Activated T-helper 1 cell treated with anti-CD3 and anti-CD28 coated beads, Interleukin-12 subunit alpha, Interleukin-12 subunit beta, Interleukin-2, Interleukin-4 antibody, amounts not matched to agents 30 ng/mL and 10 ng/mL and 1 ng/mL, durations not matched to agents 14 hours and 24 hours and 36 hours (primary cell): ENCODE results near the gene SNX6. TPM values are rescaled to one million over a fixed set of nuclear protein-coding genes. Genes with fewer than 3 reads are reported as not detected.
A peak's percentile ranks its signal among the peaks of the same experiment; 100 is the strongest.

Experiments used
- DNase-seq: peaks from one replicate; pipeline ENCODE4 v3.0.0; 2021; ENCODE audit warnings: low spot score
- H3K27ac Mint-ChIP-seq: one replicate; pipeline ENCODE4 v1.8.0; 2021; ENCODE audit warnings: mild to moderate bottlenecking, mixed read lengths
- H3K27me3 Mint-ChIP-seq: one replicate; pipeline ENCODE4 v1.8.0; 2022; ENCODE audit warnings: mild to moderate bottlenecking, moderate library complexity, mixed read lengths; ENCODE audit not compliant: insufficient read depth
- H3K36me3 Mint-ChIP-seq: one replicate; pipeline ENCODE4 v1.8.0; 2021; ENCODE audit warnings: low read depth, mixed read lengths
- H3K4me1 Mint-ChIP-seq: one replicate; pipeline ENCODE4 v1.8.0; 2021; ENCODE audit warnings: low read depth, mixed read lengths
- H3K4me3 Mint-ChIP-seq: one replicate; pipeline ENCODE4 v1.8.0; 2021; ENCODE audit warnings: mild to moderate bottlenecking, moderate library complexity, mixed read lengths
- H3K9me3 Mint-ChIP-seq: one replicate; pipeline ENCODE4 v1.8.0; 2021; ENCODE audit warnings: mixed read lengths
- intact Hi-C: fragments of 100-400 bp; cut with micrococcal nuclease; formaldehyde crosslinking; loops from one replicate; pipeline ENCODE4 v1.15.1; 2024
- total RNA-seq: library from RNA; stranded (reverse); gene quantifications from 2 replicates; pipeline ENCODE4 v1.2.3, GENCODE V29; 2022

Gene SNX6
- total RNA-seq, result 70.3 and 75.6 TPM in 2 replicates

DNA sequence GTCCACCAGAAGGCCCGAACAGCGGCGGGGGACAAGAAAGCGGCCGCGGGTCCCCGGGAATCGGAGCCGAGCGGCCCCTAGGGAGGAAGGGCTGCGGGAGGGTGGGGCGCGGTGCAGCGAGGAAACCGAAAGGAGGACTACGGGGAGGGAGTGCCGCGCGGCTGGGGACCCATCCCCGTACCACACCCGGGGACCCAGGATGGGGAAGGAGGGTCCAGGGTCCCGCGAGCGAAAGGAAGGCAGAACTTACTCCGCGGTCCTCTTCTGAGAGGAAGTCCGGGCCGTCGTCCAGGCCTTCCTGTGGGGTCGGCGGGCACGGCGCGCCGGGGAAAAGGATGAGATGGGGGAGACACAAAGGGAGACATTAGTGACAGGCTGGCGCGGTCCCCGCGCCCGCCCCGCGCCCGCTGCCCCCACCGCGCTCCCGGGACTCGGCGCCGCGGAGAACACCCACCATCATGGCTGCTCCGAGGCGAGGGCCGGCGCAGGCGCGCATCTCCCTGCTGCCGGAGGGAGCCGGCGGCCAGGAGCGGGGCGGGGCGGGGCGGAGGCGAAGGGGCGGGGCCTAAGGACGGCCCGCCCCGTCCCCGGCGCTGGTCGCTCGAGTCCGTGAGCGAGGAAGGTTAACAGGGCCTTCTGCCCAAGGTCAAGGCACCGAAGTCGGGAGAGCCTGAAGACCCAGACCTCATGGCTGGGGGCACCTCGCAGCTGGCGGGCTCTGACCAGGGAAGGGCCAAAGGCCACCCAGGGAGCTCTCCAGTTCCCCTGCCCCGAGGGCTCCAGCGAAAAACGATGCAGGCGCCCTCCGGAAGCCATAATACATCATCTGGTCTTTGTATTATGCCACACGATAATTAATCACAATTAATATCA, at the start of gene SNX6:
Gene SNX6, minus strand, starts transcription at position 492 of the 873 bp plus-strand sequence. Its CDS starts 32 bp downstream, at position 460.
- peaks cover 4% of the 10 kb centered on the region for H3K9me3 Mint-ChIP-seq
- H3K4me1 Mint-ChIP-seq, result peaks cover 8% of the 10 kb centered on the region
- H3K27me3 Mint-ChIP-seq, result peaks cover 11% of the 10 kb centered on the region
- peak within 1 kb of the TSS; percentile 95 for H3K4me3 Mint-ChIP-seq
- H3K36me3 Mint-ChIP-seq, result peaks cover 15% of the 10 kb centered on the region
- DNase-seq, result peak; percentile 76
- H3K27ac Mint-ChIP-seq, result peak within 1 kb of the TSS; percentile 99
- intact Hi-C loops, result loop anchor here (1.0 to 5.0 kb wide), 9 partner anchors 15 to 787 kb away; partner anchors contain the start of genes CFL2, FAM177A1, PRORP and PSMA6

- peaks cover 2% of the 10 kb centered on the region for H3K27me3 Mint-ChIP-seq
- intact Hi-C loops, result no loop called here
- H3K4me1 Mint-ChIP-seq, result peaks cover 4% of the 10 kb centered on the region
- no peaks in the 10 kb centered on the region for H3K36me3 Mint-ChIP-seq
- H3K9me3 Mint-ChIP-seq, result no peaks in the 10 kb centered on the region
- H3K27ac Mint-ChIP-seq, result no peak overlapping the region
- DNase-seq, result no peak
- H3K4me3 Mint-ChIP-seq, result no peak overlapping the region
Observed at GRCh38 chr14:34678735-34679134, 48.8 kb upstream of the SNX6 start.

- Mint-ChIP-seq H3K36me3 (no peaks in the 10 kb centered on the region), H3K27me3 (no peaks in the 10 kb centered on the region), H3K9me3 (no peaks in the 10 kb centered on the region), H3K4me3 (no peak overlapping the region), H3K27ac (peak overlapping the region; percentile 26), H3K4me1 (peaks cover 4% of the 10 kb centered on the region)
- DNase-seq, result no peak
- intact Hi-C loops, result no loop called here
Observed at GRCh38 chr14:34678306-34678705, 48.4 kb upstream of the SNX6 start.

GRCh38 chr14:34676516-34677211, 46.7 kb upstream of the SNX6 start:
- H3K36me3 Mint-ChIP-seq, result no peaks in the 10 kb centered on the region
- no peak overlapping the region for H3K27ac Mint-ChIP-seq
- DNase-seq, result no peak
- H3K4me3 Mint-ChIP-seq, result no peak overlapping the region
- no peaks in the 10 kb centered on the region for H3K9me3 Mint-ChIP-seq
- peaks cover 4% of the 10 kb centered on the region for H3K4me1 Mint-ChIP-seq
- no peaks in the 10 kb centered on the region for H3K27me3 Mint-ChIP-seq
- intact Hi-C loops, result no loop called here

GRCh38 chr14:34673702-34674101, 43.8 kb upstream of the SNX6 start:
- Mint-ChIP-seq H3K36me3 (no peaks in the 10 kb centered on the region), H3K4me1 (peaks cover 4% of the 10 kb centered on the region), H3K27ac (no peak overlapping the region), H3K9me3 (no peaks in the 10 kb centered on the region), H3K4me3 (no peak overlapping the region), H3K27me3 (peaks cover 3% of the 10 kb centered on the region)
- DNase-seq, result no peak
- intact Hi-C loops, result loop anchor here (2.0 kb wide), 1 partner anchor 199 kb away; no protein-coding TSS in a partner anchor

GRCh38 chr14:34671716-34672115, 41.8 kb upstream of the SNX6 start:
- DNase-seq, result no peak
- no peak overlapping the region for H3K4me3 Mint-ChIP-seq
- no peaks in the 10 kb centered on the region for H3K36me3 Mint-ChIP-seq
- no peaks in the 10 kb centered on the region for H3K4me1 Mint-ChIP-seq
- no peak overlapping the region for H3K27ac Mint-ChIP-seq
- no peaks in the 10 kb centered on the region for H3K9me3 Mint-ChIP-seq
- intact Hi-C loops, result loop anchor here (1.0 to 2.0 kb wide), 3 partner anchors 52 to 751 kb away; no protein-coding TSS in a partner anchor
- H3K27me3 Mint-ChIP-seq, result peaks cover 3% of the 10 kb centered on the region

GRCh38 chr14:34668111-34668510, 38.2 kb upstream of the SNX6 start:
- Mint-ChIP-seq H3K36me3 (no peaks in the 10 kb centered on the region), H3K4me1 (peaks cover 8% of the 10 kb centered on the region), H3K27me3 (peaks cover 6% of the 10 kb centered on the region), H3K9me3 (no peaks in the 10 kb centered on the region), H3K27ac (no peak overlapping the region), H3K4me3 (no peak overlapping the region)
- intact Hi-C loops, result no loop called here
- no peak for DNase-seq

GRCh38 chr14:34667007-34667406, 37.1 kb upstream of the SNX6 start:
- no peak overlapping the region for H3K27ac Mint-ChIP-seq
- intact Hi-C loops, result no loop called here
- no peak overlapping the region for H3K4me3 Mint-ChIP-seq
- no peak for DNase-seq
- peaks cover 9% of the 10 kb centered on the region for H3K27me3 Mint-ChIP-seq
- H3K4me1 Mint-ChIP-seq, result peaks cover 8% of the 10 kb centered on the region
- no peaks in the 10 kb centered on the region for H3K9me3 Mint-ChIP-seq
- no peaks in the 10 kb centered on the region for H3K36me3 Mint-ChIP-seq

DNA sequence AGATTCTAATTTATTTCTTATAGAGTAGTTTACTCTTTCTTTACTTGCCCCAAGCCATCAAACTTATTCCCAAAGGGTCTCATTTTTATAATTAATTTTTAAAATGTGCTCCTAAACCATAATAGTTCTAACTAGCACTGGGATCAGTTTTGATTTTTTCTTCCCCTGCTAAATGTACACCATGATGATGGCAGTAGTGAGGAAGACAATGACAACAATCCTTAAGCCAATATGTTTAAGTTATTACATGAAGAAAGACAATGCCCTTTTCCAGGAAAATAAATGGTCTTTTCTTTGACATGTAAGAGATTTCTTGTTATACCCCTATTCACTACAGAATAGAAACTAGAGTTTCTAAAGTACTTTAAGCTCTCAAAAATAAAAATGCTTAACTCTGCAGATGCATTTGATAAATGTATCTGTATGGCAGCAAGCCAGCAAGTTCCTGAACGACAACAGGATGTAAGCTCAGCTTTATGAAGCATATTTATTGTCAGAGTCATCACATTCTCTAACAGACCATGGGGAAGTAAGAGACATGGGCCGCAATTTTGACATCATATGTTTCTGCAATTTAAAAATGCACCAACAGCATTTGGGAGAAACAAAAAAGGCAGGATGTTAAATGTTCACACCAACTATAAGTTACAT, 36.0 kb upstream of the SNX6 start:
- DNase-seq, result no peak
- Mint-ChIP-seq H3K4me1 (peaks cover 8% of the 10 kb centered on the region), H3K27me3 (peaks cover 11% of the 10 kb centered on the region), H3K36me3 (no peaks in the 10 kb centered on the region), H3K9me3 (no peaks in the 10 kb centered on the region), H3K27ac (no peak overlapping the region), H3K4me3 (no peak overlapping the region)
- intact Hi-C loops, result no loop called here

DNA sequence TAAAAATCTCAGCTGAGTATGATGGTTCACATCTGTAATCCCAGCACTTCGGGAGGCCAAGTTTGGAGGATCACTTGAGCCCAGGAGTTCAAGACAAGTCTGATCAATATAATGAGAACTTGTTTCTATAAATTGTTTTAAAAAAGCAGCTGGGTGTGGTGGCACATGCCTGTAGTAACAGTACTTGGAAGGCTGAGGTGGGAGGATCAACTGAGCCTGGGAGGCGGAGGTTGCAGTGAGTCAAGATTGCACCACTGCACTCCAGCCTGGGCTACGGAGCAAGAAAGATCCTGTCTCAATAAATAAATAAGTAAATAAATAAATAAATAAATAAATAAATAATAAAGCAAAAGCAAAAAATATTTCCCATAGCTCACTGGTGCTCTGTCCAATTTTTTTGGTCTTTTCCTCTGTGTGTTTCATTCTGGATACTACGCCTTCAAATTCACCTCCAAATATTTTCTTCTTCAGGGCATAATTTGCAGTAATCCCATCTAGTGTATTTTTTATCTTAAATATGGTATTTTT, 32.7 kb upstream of the SNX6 start:
- no peaks in the 10 kb centered on the region for H3K9me3 Mint-ChIP-seq
- H3K36me3 Mint-ChIP-seq, result no peaks in the 10 kb centered on the region
- no peak overlapping the region for H3K27ac Mint-ChIP-seq
- no peak overlapping the region for H3K4me3 Mint-ChIP-seq
- DNase-seq, result no peak
- H3K4me1 Mint-ChIP-seq, result peaks cover 8% of the 10 kb centered on the region
- intact Hi-C loops, result no loop called here
- H3K27me3 Mint-ChIP-seq, result peaks cover 8% of the 10 kb centered on the region

- peaks cover 2% of the 10 kb centered on the region for H3K4me1 Mint-ChIP-seq
- peaks cover 8% of the 10 kb centered on the region for H3K27me3 Mint-ChIP-seq
- DNase-seq, result no peak
- H3K9me3 Mint-ChIP-seq, result no peaks in the 10 kb centered on the region
- intact Hi-C loops, result no loop called here
- no peak overlapping the region for H3K27ac Mint-ChIP-seq
- no peaks in the 10 kb centered on the region for H3K36me3 Mint-ChIP-seq
- H3K4me3 Mint-ChIP-seq, result no peak overlapping the region
Observed at GRCh38 chr14:34660796-34661195, 30.8 kb upstream of the SNX6 start.

DNA sequence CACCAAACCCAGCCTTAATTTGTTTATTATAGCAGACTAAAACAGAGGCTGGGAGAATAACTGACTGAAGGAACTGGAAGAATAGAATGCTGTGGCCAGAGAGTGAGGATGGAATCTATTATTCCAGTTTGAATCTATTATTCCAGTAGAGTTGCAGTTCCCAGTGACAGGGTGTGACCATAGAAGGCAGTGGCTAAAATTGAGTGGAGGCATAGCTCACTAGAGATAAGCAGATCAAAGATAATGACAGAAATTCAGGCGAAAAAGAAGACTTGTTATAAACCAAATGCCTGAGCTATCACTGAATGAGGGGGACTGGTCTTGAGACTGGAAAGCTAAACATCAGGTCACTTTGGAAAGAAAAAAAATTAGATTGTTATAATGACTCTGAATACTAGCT, 26.0 kb upstream of the SNX6 start:
- no peaks in the 10 kb centered on the region for H3K4me1 Mint-ChIP-seq
- no peak overlapping the region for H3K27ac Mint-ChIP-seq
- peaks cover 4% of the 10 kb centered on the region for H3K27me3 Mint-ChIP-seq
- no peak for DNase-seq
- H3K9me3 Mint-ChIP-seq, result no peaks in the 10 kb centered on the region
- H3K4me3 Mint-ChIP-seq, result no peak overlapping the region
- H3K36me3 Mint-ChIP-seq, result no peaks in the 10 kb centered on the region
- intact Hi-C loops, result no loop called here
